K562 (cell line): Measurements from ENCODE around the gene RBPMS2. TPM values are rescaled to one million over a fixed set of nuclear protein-coding genes. Genes with fewer than 3 reads are reported as not detected.

Experiments
- ATAC-seq: fragments of 200-7000 bp; cut with Tn5 transposase; 3 replicates; pipeline ENCODE4 v1.9.1; 2020; ENCODE audit warnings: moderate library complexity
- BruUV-seq: library from RNA; stranded (reverse); fragments of 400-500 nt; replicated peaks from 2 replicates; lab custom pipeline; 2021; lab: Mats Ljungman, UMichigan
- CTCF ChIA-PET: fragments of 300-600 bp; formaldehyde crosslinking; extraction: SDS; loops from one replicate; lab custom pipeline; 2021; ENCODE audit warnings: low intra/inter-chr PET ratio; lab: Yijun Ruan, JAX
- POLR2A ChIA-PET: fragments of 300-600, 350-650 bp; sonication (Branson Sonifier 250); formaldehyde crosslinking; extraction: SDS; loops from one replicate; lab custom pipeline; 2021; ENCODE audit warnings: antibody characterized with exemption, inconsistent platforms; lab: Yijun Ruan, JAX
- DNase-seq, 4 experiments: peaks; one replicate each; pipeline versions ENCODE4 v3.0.0 to v3.0.0-alpha.2; 2011 to 2018; ENCODE audit warnings: low spot score in 3 of 4, mixed read lengths in 3 of 4; ENCODE audit errors: extremely low read depth in 1 of 4
- FAIRE-seq: peaks from 2 replicates; lab custom pipeline; 2011; peaks lifted over from hg19 to GRCh38; lab: Jason Lieb, UNC
- H2AFZ ChIP-seq: 2 replicates; pipeline ENCODE4 v1.6.0; 2011; ENCODE audit warnings: low read depth, low read length, control low read depth, inconsistent platforms
- H3K27ac ChIP-seq: fragments of 200-600 bp; 3 replicates; pipeline ENCODE4 v1.8.0; 2011; ENCODE audit warnings: low read depth, mild to moderate bottlenecking, control low read depth, inconsistent platforms, low read length, moderate library complexity, mixed read lengths; ENCODE audit errors: extremely low read depth
- H3K27me3 ChIP-seq, 2 experiments: fragments of 300-600 bp in 1 of 2; 2 replicates in 1 of 2; 3 replicates in 1 of 2; pipeline versions ENCODE4 v1.6.0 to v1.8.0; 2011; ENCODE audit warnings: inconsistent platforms in 2 of 2, low read length in 2 of 2, mild to moderate bottlenecking in 1 of 2, mixed read lengths in 1 of 2, moderate library complexity in 1 of 2; ENCODE audit not compliant: control insufficient read depth in 2 of 2, insufficient read depth in 2 of 2
- H3K36me3 ChIP-seq: fragments of 300-600 bp; 3 replicates; pipeline ENCODE4 v1.8.0; 2011; ENCODE audit warnings: mild to moderate bottlenecking, low read length, inconsistent platforms; ENCODE audit not compliant: control insufficient read depth, insufficient read depth
- H3K4me1 ChIP-seq, 2 experiments: fragments of 200-600 bp in 1 of 2; replicated peaks in 1 of 2; 2 replicates in 1 of 2; 3 replicates in 1 of 2; pipeline versions ENCODE4 v1.5.1 to v1.8.0; 2011; ENCODE audit warnings: inconsistent platforms in 2 of 2, low read length in 2 of 2, mild to moderate bottlenecking in 1 of 2, mixed read lengths in 1 of 2, moderate library complexity in 1 of 2; ENCODE audit not compliant: control insufficient read depth in 2 of 2, insufficient read depth in 2 of 2
- H3K4me2 ChIP-seq: 2 replicates; pipeline ENCODE4 v1.6.1; 2011; ENCODE audit warnings: low read length, control low read depth, inconsistent platforms, mixed read lengths; ENCODE audit not compliant: insufficient read depth
- H3K4me3 ChIP-seq: fragments of 200-600 bp; sonication (generic), shearing (Covaris generic); 2 replicates; pipeline ENCODE4 v1.5.1; 2016; ENCODE audit warnings: control low read depth, inconsistent platforms
- H3K79me2 ChIP-seq: fragments of 200-600 bp; 3 replicates; pipeline ENCODE4 v1.8.0; 2011; ENCODE audit warnings: low read length, inconsistent platforms; ENCODE audit not compliant: control insufficient read depth, insufficient read depth
- H3K9ac ChIP-seq, 2 experiments: 2 replicates each; pipeline versions ENCODE4 v1.6.0 to v1.6.1; 2011; ENCODE audit warnings: low read depth in 2 of 2, low read length in 2 of 2, control low read depth in 1 of 2, inconsistent platforms in 1 of 2, mild to moderate bottlenecking in 1 of 2, mixed read lengths in 1 of 2; ENCODE audit not compliant: insufficient read depth in 1 of 2
- H3K9me1 ChIP-seq: one replicate; pipeline ENCODE4 v1.6.0; 2011; ENCODE audit warnings: inconsistent platforms, mild to moderate bottlenecking, low read length, moderate library complexity; ENCODE audit not compliant: control insufficient read depth, insufficient read depth
- H3K9me3 ChIP-seq: replicated peaks from 2 replicates; pipeline ENCODE4 v1.5.1; 2011; ENCODE audit warnings: low read depth, low read length, inconsistent platforms; ENCODE audit not compliant: control insufficient read depth, insufficient read depth
- H4K20me1 ChIP-seq: replicated peaks from 2 replicates; pipeline ENCODE4 v1.6.1; 2011; ENCODE audit warnings: low read length, inconsistent platforms, mixed read lengths; ENCODE audit not compliant: control insufficient read depth, insufficient read depth
- EGR1 ChIP-seq: fragments of 450-650 bp; conservative IDR thresholded peaks from 2 replicates; pipeline ENCODE4 v1.6.1; 2017; ENCODE audit warnings: mild to moderate bottlenecking
- ERF ChIP-seq: fragments of 450-650 bp; formaldehyde crosslinking; IDR thresholded peaks from 2 replicates; pipeline ENCODE4 v1.4.0; 2020; ENCODE audit warnings: mild to moderate bottlenecking, mixed read lengths
- FOXJ3 ChIP-seq: sonication (generic); formaldehyde crosslinking; IDR thresholded peaks from 2 replicates; pipeline ENCODE4 v1.4.0; 2020; ENCODE audit warnings: mild to moderate bottlenecking, missing genetic modification reagents
- L3MBTL2 ChIP-seq: fragments of 450-650 bp; IDR thresholded peaks from 2 replicates; pipeline ENCODE4 v1.6.1; 2016; ENCODE audit warnings: mild to moderate bottlenecking, moderate library complexity
- RBM14 ChIP-seq: fragments of 200-400 bp; formaldehyde crosslinking; IDR thresholded peaks from 2 replicates; pipeline ENCODE4 v1.6.1; 2018; ENCODE audit warnings: low read depth, mild to moderate bottlenecking, low read length, moderate library complexity, borderline replicate concordance; ENCODE audit not compliant: insufficient read depth
- SMAD4 ChIP-seq: fragments of 250-450 bp; sonication (Bioruptor Pico); conservative IDR thresholded peaks from 2 replicates; pipeline ENCODE4 v1.8.0; 2021; ENCODE audit warnings: inconsistent platforms, mild to moderate bottlenecking, moderate library complexity
- WGBS: fragments of 100-300 bp; shearing (Covaris generic); methylation state at CpG from one replicate; pipeline ENCODE4 v1.1.6; 2016; ENCODE audit warnings: low coverage, mixed read lengths; ENCODE audit not compliant: insufficient coverage; ENCODE audit errors: missing lambda C conversion rate; 5-methylcytosine and 5-hydroxymethylcytosine counted together
- in situ Hi-C: fragments of 300-500 bp; cut with MboI; formaldehyde crosslinking; loops from 4 replicates; pipeline ENCODE4 v1.15.0; 2018; ENCODE audit warnings: inconsistent platforms, mixed read lengths
- intact Hi-C: fragments of 100-400 bp; cut with micrococcal nuclease; formaldehyde crosslinking; loops from 2 replicates; pipeline ENCODE4 v1.14.2; 2022
- polyA plus RNA-seq, 8 experiments: library from polyadenylated mRNA; depleted of rRNA in 4 of 8; stranded (reverse) in 5 of 8; unstranded in 3 of 8; fragments of >200 nt; fragmentation: Nextera tagmentation in 2 of 8; fragmentation: Illumina TruSeq in 1 of 8; extraction: Ambion mirVana in 2 of 8; extraction: Trizol in 1 of 8; gene quantifications; 2 replicates each; pipeline versions ENCODE4 v1.2.1 to v1.2.3, GENCODE V29; 2011 to 2014; ENCODE audit warnings: inconsistent platforms in 1 of 8, missing spikeins in 1 of 8
- total RNA-seq, 7 experiments: library from RNA; depleted of rRNA in 6 of 7; stranded (reverse); fragments of >200 nt in 6 of 7; fragmentation: Illumina TruSeq in 2 of 7; extraction: Trizol in 2 of 7; gene quantifications; 2 replicates each; pipeline versions ENCODE4 v1.2.1 to v1.2.3, GENCODE V29; 2011 to 2021; ENCODE audit warnings: low replicate concordance in 1 of 7

Gene RBPMS2
- total and polyA plus RNA-seq, 9 of the 15 experiments (the other 6 are each of a cell fraction or from before 2014, with no cell fraction given): 0.11 to 2.6 (median 0.37) TPM; not detected in 1

GRCh38 chr15:64738226-64739095, 36.9 kb downstream of the RBPMS2 start:
- in situ Hi-C loops: loop anchor here (10.0 kb wide), 1 partner anchor 296 kb away; no protein-coding TSS in a partner anchor
- intact Hi-C loops: no loop called here

More at GRCh38 chr15:64738226-64739095, 36.9 kb downstream of the RBPMS2 start:
- H3K27ac ChIP-seq: no peak overlapping the region
- TF ChIP-seq FOXJ3 (CRISPR knock-in tag): no peak
- TF ChIP-seq L3MBTL2: no peak
- no peak for TF ChIP-seq ERF (CRISPR knock-in tag)
- TF ChIP-seq SMAD4 (CRISPR knock-in tag): no peak
- no peak for TF ChIP-seq EGR1
- no peak for TF ChIP-seq RBM14
- H2AFZ ChIP-seq: no peak overlapping the region
- H3K79me2 ChIP-seq: no peaks in the 10 kb centered on the region
- no TSS peak for BruUV-seq
- H4K20me1 ChIP-seq: peaks cover 8% of the 10 kb centered on the region
- no peak for FAIRE-seq
- CTCF ChIA-PET: interaction anchor here (0.6 kb wide), 1 partner anchor 51 kb away, joined by 3 read pairs; no protein-coding TSS in a partner anchor
- DNase-seq: no peak
- H3K9me3 ChIP-seq: no peaks in the 10 kb centered on the region
- no peak for ATAC-seq
- no peaks in the 10 kb centered on the region for H3K36me3 ChIP-seq
- POLR2A ChIA-PET: no interaction called here
- H3K27me3 ChIP-seq: peaks cover 25 to 67% of the 10 kb centered on the region in 2 experiments; a peak in 4 of 5 replicates
- peaks cover 0 to 3% of the 10 kb centered on the region in 2 experiments; a peak in 1 of 5 replicates for H3K4me1 ChIP-seq
- H3K4me2 ChIP-seq: no peak overlapping the region
- 19% methylated on average over 27 of the region's 27 CpGs for WGBS
- H3K9ac ChIP-seq: no peak overlapping the region; a peak in 1 of 4 replicates
- no peaks in the 10 kb centered on the region for H3K9me1 ChIP-seq
- no peak overlapping the region for H3K4me3 ChIP-seq
